Measurements from ENCODE around the gene ST6GALNAC4. TPM values are rescaled to one million over a fixed set of nuclear protein-coding genes. Genes with fewer than 3 reads are reported as not detected.

Gene ST6GALNAC4
- total and polyA plus RNA-seq, 2 donors (not counting 1 experiment from before 2014, with no cell fraction given), result 80.5 to 199 TPM

- Histone ChIP-seq H3K27ac (ENCODE audit: low read length in 2 of 2) (no peak overlapping the region), H3K9me3 (ENCODE audit: control extremely low read depth in 1 of 3, control insufficient read depth in 2 of 3, insufficient read depth in 1 of 3, low read length in 2 of 3) (no peaks in the 10 kb centered on the region), H3K4me1 (ENCODE audit: control insufficient read depth in 2 of 2, insufficient read depth in 2 of 2, low read length in 2 of 2) (peaks cover 21 to 30% of the 10 kb centered on the region in 2 donors), H4K20me1 (ENCODE audit: control insufficient read depth, insufficient read depth, low read length, poor library complexity, severe bottlenecking) (no peaks in the 10 kb centered on the region), H2AFZ (ENCODE audit: insufficient read depth, low read depth, low read length, poor library complexity, severe bottlenecking) (no peak overlapping the region), H3K4me3 (ENCODE audit: control extremely low read depth in 1 of 5, extremely low read depth in 1 of 5, insufficient read depth in 1 of 5, low read depth in 2 of 5, low read length in 4 of 5) (no peak overlapping the region), H3K9ac (ENCODE audit: low read length) (no peak overlapping the region), H3K79me2 (ENCODE audit: control insufficient read depth, insufficient read depth, low read length) (peaks cover 4% of the 10 kb centered on the region), H3K4me2 (replicated peaks; ENCODE audit: low read depth, low read length, poor library complexity, severe bottlenecking) (no peak overlapping the region), H3K27me3 (replicated peaks in 1 of 4; ENCODE audit: control extremely low read depth in 1 of 4, control insufficient read depth in 3 of 4, insufficient read depth in 4 of 4, low read length in 3 of 4) (peaks cover 0 to 12% (median 3%) of the 10 kb centered on the region in 4 experiments), H3K36me3 (replicated peaks in 1 of 2; ENCODE audit: control extremely low read depth in 1 of 2, control insufficient read depth in 1 of 2, extremely low read depth in 1 of 2, insufficient read depth in 2 of 2, low read length in 1 of 2) (no peaks in the 10 kb centered on the region)
- POLR2A ChIA-PET, result interaction anchor here (0.6 kb wide), 1 partner anchor 74 kb away, joined by 5 read pairs; no protein-coding TSS in a partner anchor
- DNase-seq (no peak), ATAC-seq (ENCODE audit: low read depth) (no peak)
- Mint-ChIP-seq H3K9me3 (ENCODE audit: insufficient read depth) (no peaks in the 10 kb centered on the region), H3K4me3 (no peak overlapping the region), H3K27ac (no peak overlapping the region), H3K4me1 (peaks cover 22% of the 10 kb centered on the region), H3K27me3 (no peaks in the 10 kb centered on the region)
- TF ChIP-seq, protein P1, sequence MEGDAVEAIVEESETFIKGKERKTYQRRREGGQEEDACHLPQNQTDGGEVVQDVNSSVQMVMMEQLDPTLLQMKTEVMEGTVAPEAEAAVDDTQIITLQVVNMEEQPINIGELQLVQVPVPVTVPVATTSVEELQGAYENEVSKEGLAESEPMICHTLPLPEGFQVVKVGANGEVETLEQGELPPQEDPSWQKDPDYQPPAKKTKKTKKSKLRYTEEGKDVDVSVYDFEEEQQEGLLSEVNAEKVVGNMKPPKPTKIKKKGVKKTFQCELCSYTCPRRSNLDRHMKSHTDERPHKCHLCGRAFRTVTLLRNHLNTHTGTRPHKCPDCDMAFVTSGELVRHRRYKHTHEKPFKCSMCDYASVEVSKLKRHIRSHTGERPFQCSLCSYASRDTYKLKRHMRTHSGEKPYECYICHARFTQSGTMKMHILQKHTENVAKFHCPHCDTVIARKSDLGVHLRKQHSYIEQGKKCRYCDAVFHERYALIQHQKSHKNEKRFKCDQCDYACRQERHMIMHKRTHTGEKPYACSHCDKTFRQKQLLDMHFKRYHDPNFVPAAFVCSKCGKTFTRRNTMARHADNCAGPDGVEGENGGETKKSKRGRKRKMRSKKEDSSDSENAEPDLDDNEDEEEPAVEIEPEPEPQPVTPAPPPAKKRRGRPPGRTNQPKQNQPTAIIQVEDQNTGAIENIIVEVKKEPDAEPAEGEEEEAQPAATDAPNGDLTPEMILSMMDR (IDR thresholded peaks at IDR 0.05), result no peak
- TF ChIP-seq EZH2 (IDR thresholded peaks at IDR 0.05; ENCODE audit: borderline replicate concordance, insufficient read depth, low read depth, low read length, poor library complexity, severe bottlenecking), result no peak
- intact Hi-C loops (cut with micrococcal nuclease), result no loop called here
- CTCF ChIA-PET, result no interaction called here
- WGBS (ENCODE audit: insufficient coverage), result 95% methylated on average over 10 of the region's 10 CpGs
These were observed 41.4 kb downstream of the ST6GALNAC4 start for GRCh38 chr9:127875306-127875966.

Data from B cell (primary cell).